ENCODE data around the gene C1orf226.
"Not testable (repeated sequence)": the region's sequence is repeated elsewhere in the genome, so short reads cannot be mapped to it uniquely, and the experiment has no call there.

C1orf226 gene

GRCh38 chr1:162381383-162381782 is at the start of gene C1orf226:
TSS of gene C1orf226 (plus strand) at chr1:162381728. CDS start at chr1:162381902, 174 bp downstream.
- no peak for DNase-seq

GRCh38 chr1:162333991-162334390 is 47.5 kb upstream of the C1orf226 start:
- DNase-seq = no peak

GRCh38 chr1:162335126-162335525 is 46.4 kb upstream of the C1orf226 start:
- DNase-seq = no peak

- DNase-seq = no peak
Measured at GRCh38 chr1:162336621-162337285, 44.8 kb upstream of the C1orf226 start.

- DNase-seq = no peak
Measured at GRCh38 chr1:162342452-162342983, 39.0 kb upstream of the C1orf226 start.

- no peak for DNase-seq
Measured at GRCh38 chr1:162343470-162343869, 38.1 kb upstream of the C1orf226 start.

GRCh38 chr1:162347281-162347680 is 34.2 kb upstream of the C1orf226 start:
- DNase-seq = no peak

GRCh38 chr1:162349635-162350330 is 31.7 kb upstream of the C1orf226 start:
- DNase-seq = no peak

GRCh38 chr1:162351246-162351842 is 30.2 kb upstream of the C1orf226 start:
- DNase-seq = no peak

GRCh38 chr1:162351874-162352273 is 29.7 kb upstream of the C1orf226 start:
- DNase-seq = not testable (repeated sequence)

- no peak for DNase-seq
Measured at GRCh38 chr1:162353078-162353477, 28.4 kb upstream of the C1orf226 start.

GRCh38 chr1:162353702-162354101 is 27.8 kb upstream of the C1orf226 start:
- DNase-seq = no peak

- DNase-seq = no peak
Measured at GRCh38 chr1:162357681-162358266, 23.8 kb upstream of the C1orf226 start.

GRCh38 chr1:162358928-162359327 is 22.6 kb upstream of the C1orf226 start:
- DNase-seq = no peak

- no peak for DNase-seq
Measured at GRCh38 chr1:162359523-162360236, 21.8 kb upstream of the C1orf226 start.

- no peak for DNase-seq
Measured at GRCh38 chr1:162360237-162360873, 21.2 kb upstream of the C1orf226 start.

- DNase-seq = no peak
Measured at GRCh38 chr1:162360874-162361260, 20.7 kb upstream of the C1orf226 start.

- DNase-seq = no peak
Measured at GRCh38 chr1:162361349-162361748, 20.2 kb upstream of the C1orf226 start.

GRCh38 chr1:162363823-162364222 is 17.7 kb upstream of the C1orf226 start:
- DNase-seq = no peak

GRCh38 chr1:162364498-162364897 is 17.0 kb upstream of the C1orf226 start:
- no peak for DNase-seq

GRCh38 chr1:162365284-162366020 is 16.1 kb upstream of the C1orf226 start:
- no peak for DNase-seq

- no peak for DNase-seq
Measured at GRCh38 chr1:162366149-162366548, 15.4 kb upstream of the C1orf226 start.

All from activated CD8-positive, alpha-beta memory T cell treated with anti-CD3 and anti-CD28 coated beads for 24 hours (primary cell).